ENCODE results near the gene PPP1R13L. TPM values are rescaled to one million over a fixed set of nuclear protein-coding genes. Genes with fewer than 3 reads are reported as not detected.
"Not testable (repeated sequence)": the region's sequence is repeated elsewhere in the genome, so short reads cannot be mapped to it uniquely, and the experiment has no call there.

The PPP1R13L gene
- total RNA-seq, 1 experiment from 2014 or later, result 27.5 TPM

DNA sequence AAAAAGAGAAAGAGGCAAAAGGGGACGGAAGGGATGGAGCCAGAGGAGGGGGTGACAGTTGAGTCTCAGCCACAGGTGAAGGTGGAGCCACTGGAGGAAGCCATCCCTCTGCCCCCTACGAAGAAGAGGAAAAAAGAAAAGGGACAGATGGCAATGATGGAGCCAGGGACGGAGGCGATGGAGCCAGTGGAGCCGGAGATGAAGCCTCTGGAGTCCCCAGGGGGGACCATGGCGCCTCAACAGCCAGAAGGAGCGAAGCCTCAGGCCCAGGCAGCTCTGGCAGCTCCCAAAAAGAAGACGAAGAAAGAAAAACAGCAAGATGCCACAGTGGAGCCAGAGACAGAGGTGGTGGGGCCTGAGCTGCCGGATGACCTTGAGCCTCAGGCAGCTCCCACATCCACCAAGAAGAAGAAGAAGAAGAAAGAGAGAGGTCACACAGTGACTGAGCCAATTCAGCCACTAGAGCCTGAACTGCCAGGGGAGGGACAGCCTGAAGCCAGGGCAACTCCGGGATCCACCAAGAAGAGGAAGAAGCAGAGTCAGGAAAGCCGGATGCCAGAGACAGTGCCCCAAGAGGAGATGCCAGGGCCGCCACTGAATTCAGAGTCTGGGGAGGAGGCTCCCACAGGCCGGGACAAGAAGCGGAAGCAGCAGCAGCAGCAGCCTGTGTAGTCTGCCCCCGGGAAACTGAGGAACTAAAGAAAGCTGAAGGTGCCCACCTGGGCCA, 4.1 kb upstream of the PPP1R13L start (continued):
- TF ChIP-seq ZNF416 (CRISPR knock-in tag; IDR thresholded peaks at IDR 0.05), result no peak
- no peak for TF ChIP-seq ESRRA (CRISPR knock-in tag; IDR thresholded peaks at IDR 0.05; ENCODE audit: borderline replicate concordance)
- no peak for TF ChIP-seq ATF1 (CRISPR knock-in tag; IDR thresholded peaks at IDR 0.05)
- TF ChIP-seq ZNF396 (CRISPR knock-in tag; IDR thresholded peaks at IDR 0.05; ENCODE audit: borderline replicate concordance), result no peak
- no peak for TF ChIP-seq MYBL2 (CRISPR knock-in tag; IDR thresholded peaks at IDR 0.05)
- TF ChIP-seq, protein P1, sequence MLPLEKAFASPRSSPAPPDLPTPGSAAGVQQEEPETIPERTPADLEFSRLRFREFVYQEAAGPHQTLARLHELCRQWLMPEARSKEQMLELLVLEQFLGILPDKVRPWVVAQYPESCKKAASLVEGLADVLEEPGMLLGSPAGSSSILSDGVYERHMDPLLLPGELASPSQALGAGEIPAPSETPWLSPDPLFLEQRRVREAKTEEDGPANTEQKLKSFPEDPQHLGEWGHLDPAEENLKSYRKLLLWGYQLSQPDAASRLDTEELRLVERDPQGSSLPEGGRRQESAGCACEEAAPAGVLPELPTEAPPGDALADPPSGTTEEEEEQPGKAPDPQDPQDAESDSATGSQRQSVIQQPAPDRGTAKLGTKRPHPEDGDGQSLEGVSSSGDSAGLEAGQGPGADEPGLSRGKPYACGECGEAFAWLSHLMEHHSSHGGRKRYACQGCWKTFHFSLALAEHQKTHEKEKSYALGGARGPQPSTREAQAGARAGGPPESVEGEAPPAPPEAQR (CRISPR knock-in tag; IDR thresholded peaks at IDR 0.05), result no peak
- no peak for TF ChIP-seq ZNF138 (CRISPR knock-in tag; conservative IDR thresholded peaks at IDR 0.05)
- TF ChIP-seq, protein P2, sequence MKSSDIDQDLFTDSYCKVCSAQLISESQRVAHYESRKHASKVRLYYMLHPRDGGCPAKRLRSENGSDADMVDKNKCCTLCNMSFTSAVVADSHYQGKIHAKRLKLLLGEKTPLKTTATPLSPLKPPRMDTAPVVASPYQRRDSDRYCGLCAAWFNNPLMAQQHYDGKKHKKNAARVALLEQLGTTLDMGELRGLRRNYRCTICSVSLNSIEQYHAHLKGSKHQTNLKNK (CRISPR knock-in tag; IDR thresholded peaks at IDR 0.05), result no peak

DNA sequence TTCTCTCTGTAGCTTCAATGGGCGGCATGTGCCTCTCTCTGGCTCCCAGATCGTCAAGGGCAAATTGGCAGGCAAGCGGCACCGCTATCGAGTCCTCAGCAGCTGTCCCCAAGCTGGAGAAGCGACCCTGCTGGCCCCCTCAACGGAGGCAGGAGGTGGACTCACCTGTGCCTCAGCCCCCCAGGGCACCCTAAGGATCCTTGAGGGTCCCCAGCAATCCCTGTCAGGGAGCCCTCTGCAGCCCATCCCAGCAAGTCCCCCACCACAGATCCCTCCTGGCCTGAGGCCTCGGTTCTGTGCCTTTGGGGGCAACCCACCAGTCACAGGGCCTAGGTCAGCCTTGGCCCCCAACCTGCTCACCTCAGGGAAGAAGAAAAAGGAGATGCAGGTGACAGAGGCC, 3.3 kb upstream of the PPP1R13L start:
- CTCF ChIA-PET, result interaction anchor here (1.2 to 1.6 kb wide), 3 partner anchors 20 to 78 kb away, joined by 3 to 5 read pairs (median 4); no protein-coding TSS in a partner anchor
- no peak overlapping the region for H3K27ac Mint-ChIP-seq
- ATAC-seq, result no peak
- H3K4me3 Mint-ChIP-seq, result peak overlapping the region; percentile 96
- peaks cover 15% of the 10 kb centered on the region for H3K4me1 Mint-ChIP-seq
- TF ChIP-seq ZNF138 (CRISPR knock-in tag; conservative IDR thresholded peaks at IDR 0.05) (no peak), ZNF317 (CRISPR knock-in tag; IDR thresholded peaks at IDR 0.05; ENCODE audit: borderline replicate concordance, low read depth) (no peak), NFATC4 (CRISPR knock-in tag; IDR thresholded peaks at IDR 0.05) (no peak), HMGA2 (CRISPR knock-in tag; IDR thresholded peaks at IDR 0.05) (no peak), FOXJ3 (CRISPR knock-in tag; IDR thresholded peaks at IDR 0.05; ENCODE audit: borderline replicate concordance) (no peak), PRRX2 (CRISPR knock-in tag; IDR thresholded peaks at IDR 0.05) (no peak), USF1 (CRISPR knock-in tag; IDR thresholded peaks at IDR 0.05) (no peak)
- TF ChIP-seq, protein P3, sequence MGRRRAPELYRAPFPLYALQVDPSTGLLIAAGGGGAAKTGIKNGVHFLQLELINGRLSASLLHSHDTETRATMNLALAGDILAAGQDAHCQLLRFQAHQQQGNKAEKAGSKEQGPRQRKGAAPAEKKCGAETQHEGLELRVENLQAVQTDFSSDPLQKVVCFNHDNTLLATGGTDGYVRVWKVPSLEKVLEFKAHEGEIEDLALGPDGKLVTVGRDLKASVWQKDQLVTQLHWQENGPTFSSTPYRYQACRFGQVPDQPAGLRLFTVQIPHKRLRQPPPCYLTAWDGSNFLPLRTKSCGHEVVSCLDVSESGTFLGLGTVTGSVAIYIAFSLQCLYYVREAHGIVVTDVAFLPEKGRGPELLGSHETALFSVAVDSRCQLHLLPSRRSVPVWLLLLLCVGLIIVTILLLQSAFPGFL (CRISPR knock-in tag; IDR thresholded peaks at IDR 0.05; ENCODE audit: borderline replicate concordance), result no peak
- POLR2A ChIA-PET, result no interaction called here
- peaks cover 7% of the 10 kb centered on the region; the same call in 1 of the 2 replicates for H3K27me3 Mint-ChIP-seq (ENCODE audit: low read depth)
- H3K36me3 Mint-ChIP-seq, result peaks cover 22% of the 10 kb centered on the region
- no peaks in the 10 kb centered on the region for H3K9me3 Mint-ChIP-seq
- no peak for DNase-seq (ENCODE audit: low spot score)

DNA sequence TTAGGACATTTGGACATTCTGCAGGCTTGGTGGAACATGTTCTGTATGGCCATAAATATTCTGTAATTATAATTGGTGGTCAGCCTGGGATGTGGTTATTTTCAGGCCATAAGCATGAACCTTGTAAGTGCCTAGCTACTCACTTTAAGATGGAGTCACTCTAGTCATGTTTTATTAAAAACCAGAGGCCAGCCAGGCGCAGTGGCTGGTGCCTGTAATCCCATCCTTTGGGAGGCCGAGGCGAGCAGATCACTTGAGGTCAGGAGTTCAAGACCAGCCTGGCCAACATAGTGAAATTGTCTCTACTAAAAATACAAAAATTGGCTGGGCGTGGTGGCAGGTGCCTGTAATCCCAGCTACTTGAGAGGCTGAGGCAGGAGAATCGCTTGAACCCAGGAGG, 2.7 kb upstream of the PPP1R13L start:
- H3K27me3 Mint-ChIP-seq (ENCODE audit: low read depth); H3K27ac Mint-ChIP-seq; ATAC-seq; POLR2A ChIA-PET; H3K9me3 Mint-ChIP-seq; DNase-seq (ENCODE audit: low spot score): not testable (repeated sequence)
- Mint-ChIP-seq H3K4me1 (peaks cover 20% of the 10 kb centered on the region), H3K36me3 (peaks cover 20% of the 10 kb centered on the region), H3K4me3 (peak overlapping the region; percentile 96)
- CTCF ChIA-PET, result interaction anchor here (0.6 to 1.6 kb wide), 4 partner anchors 21 to 84 kb away, joined by 3 to 5 read pairs (median 4); no protein-coding TSS in a partner anchor

- ChIA-PET CTCF (interaction anchor here (0.6 to 1.6 kb wide), 4 partner anchors 21 to 85 kb away, joined by 3 to 5 read pairs (median 4); no protein-coding TSS in a partner anchor), POLR2A (no interaction called here)
- Mint-ChIP-seq H3K4me1 (peaks cover 23% of the 10 kb centered on the region), H3K36me3 (peaks cover 20% of the 10 kb centered on the region), H3K9me3 (no peaks in the 10 kb centered on the region), H3K27ac (no peak overlapping the region), H3K4me3 (peak overlapping the region; percentile 96), H3K27me3 (ENCODE audit: low read depth) (peaks cover 7% of the 10 kb centered on the region; the same call in 1 of the 2 replicates)
- DNase-seq (ENCODE audit: low spot score) (no peak), ATAC-seq (no peak)
- TF ChIP-seq EMX1 (CRISPR knock-in tag; IDR thresholded peaks at IDR 0.05) (no peak), KAT7 (CRISPR knock-in tag; IDR thresholded peaks at IDR 0.05; ENCODE audit: borderline replicate concordance) (no peak), ERG (CRISPR knock-in tag; IDR thresholded peaks at IDR 0.05) (no peak), CREB1 (CRISPR knock-in tag; IDR thresholded peaks at IDR 0.05) (no peak)
- TF ChIP-seq, protein P4, sequence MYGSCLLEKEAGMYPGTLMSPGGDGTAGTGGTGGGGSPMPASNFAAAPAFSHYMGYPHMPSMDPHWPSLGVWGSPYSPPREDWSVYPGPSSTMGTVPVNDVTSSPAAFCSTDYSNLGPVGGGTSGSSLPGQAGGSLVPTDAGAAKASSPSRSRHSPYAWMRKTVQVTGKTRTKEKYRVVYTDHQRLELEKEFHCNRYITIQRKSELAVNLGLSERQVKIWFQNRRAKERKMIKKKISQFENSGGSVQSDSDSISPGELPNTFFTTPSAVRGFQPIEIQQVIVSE (CRISPR knock-in tag; IDR thresholded peaks at IDR 0.05; ENCODE audit: borderline replicate concordance), result no peak
Measured at GRCh38 chr19:45407091-45407375, 2.2 kb upstream of the PPP1R13L start.

Data from WTC11 (cell line).